D721Med (cell line): Measurements from ENCODE around the gene ARHGEF40.

ENCODE experiments used
- DNase-seq: peaks from one replicate; pipeline ENCODE4 v3.0.0; 2011; ENCODE audit warnings: low spot score; ENCODE audit not compliant: insufficient read length
- FAIRE-seq: peaks from 2 replicates; lab custom pipeline; 2011; peaks lifted over from hg19 to GRCh38; lab: Jason Lieb, UNC
- TF ChIP-seq, protein P1 (sequence below): IDR thresholded peaks from 2 replicates; pipeline ENCODE4 v1.5.1; 2012; ENCODE audit warnings: mild to moderate bottlenecking, control low read depth; ENCODE audit not compliant: insufficient read depth; ENCODE audit errors: missing control alignments

ARHGEF40 gene

DNA sequence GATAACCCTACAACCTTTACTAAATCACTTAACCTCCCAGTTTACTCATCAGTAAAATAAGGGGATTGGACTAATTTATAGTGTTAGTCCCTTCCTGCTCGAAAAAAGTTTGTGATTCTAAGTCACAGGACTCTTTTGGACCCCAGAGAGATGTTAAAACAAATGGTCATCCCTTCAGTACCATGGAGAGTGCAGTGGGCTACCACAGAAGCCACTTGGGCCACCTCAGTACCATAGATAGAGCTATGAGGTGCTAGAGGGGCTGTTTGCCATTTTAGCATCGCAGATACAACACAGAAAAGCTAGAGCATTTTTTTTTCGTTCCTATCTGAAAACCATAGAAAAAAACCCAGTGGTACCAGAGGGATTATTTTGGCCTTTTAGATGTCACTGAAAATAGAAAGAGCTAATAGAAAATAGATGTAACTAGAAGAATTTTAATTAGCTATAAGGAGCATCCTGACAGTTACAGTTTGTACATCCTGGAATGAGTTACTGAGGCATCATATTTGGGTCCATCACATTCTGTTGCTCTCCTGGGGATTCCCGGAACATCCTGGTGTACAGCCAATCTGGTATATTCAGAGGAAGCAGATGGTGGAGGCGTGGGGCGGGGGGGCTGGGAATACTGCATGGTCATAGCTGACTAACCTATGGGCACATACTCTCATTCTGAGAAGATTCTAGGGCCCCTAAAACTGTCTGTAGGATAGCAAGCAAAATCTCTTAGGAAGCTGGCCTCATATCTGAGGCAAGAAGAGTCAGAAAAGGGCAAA lies 25.5 kb downstream of the ARHGEF40 start:
- FAIRE-seq (no peak), DNase-seq (no peak)
- TF ChIP-seq, protein P1, sequence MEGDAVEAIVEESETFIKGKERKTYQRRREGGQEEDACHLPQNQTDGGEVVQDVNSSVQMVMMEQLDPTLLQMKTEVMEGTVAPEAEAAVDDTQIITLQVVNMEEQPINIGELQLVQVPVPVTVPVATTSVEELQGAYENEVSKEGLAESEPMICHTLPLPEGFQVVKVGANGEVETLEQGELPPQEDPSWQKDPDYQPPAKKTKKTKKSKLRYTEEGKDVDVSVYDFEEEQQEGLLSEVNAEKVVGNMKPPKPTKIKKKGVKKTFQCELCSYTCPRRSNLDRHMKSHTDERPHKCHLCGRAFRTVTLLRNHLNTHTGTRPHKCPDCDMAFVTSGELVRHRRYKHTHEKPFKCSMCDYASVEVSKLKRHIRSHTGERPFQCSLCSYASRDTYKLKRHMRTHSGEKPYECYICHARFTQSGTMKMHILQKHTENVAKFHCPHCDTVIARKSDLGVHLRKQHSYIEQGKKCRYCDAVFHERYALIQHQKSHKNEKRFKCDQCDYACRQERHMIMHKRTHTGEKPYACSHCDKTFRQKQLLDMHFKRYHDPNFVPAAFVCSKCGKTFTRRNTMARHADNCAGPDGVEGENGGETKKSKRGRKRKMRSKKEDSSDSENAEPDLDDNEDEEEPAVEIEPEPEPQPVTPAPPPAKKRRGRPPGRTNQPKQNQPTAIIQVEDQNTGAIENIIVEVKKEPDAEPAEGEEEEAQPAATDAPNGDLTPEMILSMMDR = no peak

DNA sequence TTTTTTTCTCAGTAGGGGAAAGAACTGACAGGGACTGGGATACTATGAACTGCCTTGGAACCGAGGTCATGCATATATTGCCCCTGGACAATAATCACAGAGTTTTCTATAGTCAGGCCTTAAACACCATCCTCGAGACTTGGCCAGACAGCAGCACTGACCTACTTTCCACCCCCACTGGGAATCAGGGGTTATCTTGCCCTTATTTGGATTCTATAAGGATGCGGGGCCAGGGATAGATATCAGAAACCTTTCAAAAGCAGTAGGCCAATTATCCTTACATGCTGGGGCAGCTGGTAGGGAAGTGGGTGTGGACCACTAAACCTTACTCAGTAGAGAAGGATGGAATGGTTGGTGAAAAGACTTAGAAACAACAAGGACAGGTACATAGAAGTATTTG lies 26.3 kb downstream of the ARHGEF40 start:
- DNase-seq (no peak), FAIRE-seq (no peak)
- TF ChIP-seq, protein P1 = no peak

- TF ChIP-seq, protein P1 = no peak
- FAIRE-seq (no peak), DNase-seq (no peak)
Observed at GRCh38 chr14:21096978-21097635, 27.0 kb downstream of the ARHGEF40 start.

- TF ChIP-seq, protein P1 = no peak
- DNase-seq = no peak
Observed at GRCh38 chr14:21097636-21098075, 27.6 kb downstream of the ARHGEF40 start.

GRCh38 chr14:21098076-21098891 lies 28.2 kb downstream of the ARHGEF40 start, which contains the start of gene ZNF219:
TSS of gene ZNF219 (minus strand) at chr14:21098655. CDS start at chr14:21093591, 5,064 bp downstream.
- TF ChIP-seq, protein P1 = no peak
- DNase-seq (peak; percentile 48), FAIRE-seq (no peak)

More at GRCh38 chr14:21097636-21098075, 27.6 kb downstream of the ARHGEF40 start:
- FAIRE-seq = no peak

- FAIRE-seq (no peak), DNase-seq (no peak)
- TF ChIP-seq, protein P1 = no peak
Observed at GRCh38 chr14:21098892-21099595, 28.9 kb downstream of the ARHGEF40 start.
